GM18909 (cell line): ENCODE measurements around the gene DAPK1.
"Not testable (repeated sequence)": the region's sequence is repeated elsewhere in the genome, so short reads cannot be mapped to it uniquely, and the experiment has no call there.

Source experiments
- ATAC-seq: cut with Tn5 transposase; IDR thresholded peaks from one replicate; pipeline ENCODE4 v1.9.1; 2021; ENCODE audit warnings: mild to moderate bottlenecking; ENCODE audit not compliant: unreplicated experiment, poor library complexity

DAPK1 gene

GRCh38 chr9:87497080-87497603, 525 bp upstream of the DAPK1 start:
- no peak for ATAC-seq

GRCh38 chr9:87498046-87498810, 561 bp downstream of the DAPK1 start:
- peak; percentile 24 for ATAC-seq

GRCh38 chr9:87498811-87499360, 1.2 kb downstream of the DAPK1 start:
- ATAC-seq, result no peak

GRCh38 chr9:87499424-87500017, 1.9 kb downstream of the DAPK1 start:
- peak; percentile 50 for ATAC-seq

- no peak for ATAC-seq
Observed at GRCh38 chr9:87500491-87501270, 3.0 kb downstream of the DAPK1 start.

- ATAC-seq, result not testable (repeated sequence)
Observed at GRCh38 chr9:87501271-87501656, 3.6 kb downstream of the DAPK1 start.

- ATAC-seq, result no peak
Observed at GRCh38 chr9:87501806-87502205, 4.1 kb downstream of the DAPK1 start.

GRCh38 chr9:87502391-87503221, 4.9 kb downstream of the DAPK1 start:
- no peak for ATAC-seq

- ATAC-seq, result no peak
Observed at GRCh38 chr9:87503430-87503829, 5.8 kb downstream of the DAPK1 start.

- ATAC-seq, result no peak
Observed at GRCh38 chr9:87503927-87504326, 6.3 kb downstream of the DAPK1 start.

GRCh38 chr9:87504938-87505337, 7.3 kb downstream of the DAPK1 start:
- ATAC-seq, result no peak

GRCh38 chr9:87505869-87506678, 8.4 kb downstream of the DAPK1 start:
- ATAC-seq, result no peak

GRCh38 chr9:87507576-87507975, 9.9 kb downstream of the DAPK1 start:
- no peak for ATAC-seq

GRCh38 chr9:87510252-87510683, 12.6 kb downstream of the DAPK1 start:
- ATAC-seq, result no peak

- ATAC-seq, result no peak
Observed at GRCh38 chr9:87512311-87512710, 14.6 kb downstream of the DAPK1 start.

GRCh38 chr9:87513161-87513560, 15.5 kb downstream of the DAPK1 start:
- ATAC-seq, result no peak

- ATAC-seq, result no peak
Observed at GRCh38 chr9:87513880-87514535, 16.3 kb downstream of the DAPK1 start.

GRCh38 chr9:87515006-87515405, 17.3 kb downstream of the DAPK1 start:
- no peak for ATAC-seq
